Mesenchymal stem cell (in vitro differentiated cells and primary cell): ENCODE data around the gene TINCR. TPM values are rescaled to one million over a fixed set of nuclear protein-coding genes. Genes with fewer than 3 reads are reported as not detected.

Experiments
- DNase-seq: peaks from one replicate; pipeline ENCODE4 v3.0.0-alpha.2; 2013
- H2AFZ ChIP-seq: one replicate; pipeline ENCODE4 v1.6.1; 2013; ENCODE audit warnings: low read depth, mild to moderate bottlenecking, control low read depth, inconsistent platforms, low read length, moderate library complexity
- H2AK5ac ChIP-seq: 2 replicates; pipeline ENCODE4 v1.6.1; 2013; ENCODE audit warnings: low read length, moderate library complexity, mild to moderate bottlenecking, inconsistent platforms; ENCODE audit not compliant: severe bottlenecking
- H2BK120ac ChIP-seq: one replicate; pipeline ENCODE4 v1.6.1; 2013; ENCODE audit warnings: low read depth, mild to moderate bottlenecking, inconsistent platforms, low read length, moderate library complexity
- H2BK12ac ChIP-seq, 2 experiments: one replicate each; pipeline ENCODE4 v1.6.1; 2013; ENCODE audit warnings: inconsistent platforms in 2 of 2, low read length in 2 of 2, mild to moderate bottlenecking in 2 of 2, moderate library complexity in 2 of 2, control low read depth in 1 of 2
- H2BK15ac ChIP-seq: one replicate; pipeline ENCODE4 v1.6.1; 2013; ENCODE audit warnings: mild to moderate bottlenecking, low read depth, inconsistent platforms; ENCODE audit not compliant: poor library complexity, severe bottlenecking
- H2BK5ac ChIP-seq: 2 replicates; pipeline ENCODE4 v1.6.1; 2013; ENCODE audit warnings: low read depth, mild to moderate bottlenecking, low read length, control low read depth, inconsistent platforms; ENCODE audit not compliant: poor library complexity, severe bottlenecking
- H3K14ac ChIP-seq, 2 experiments: one replicate each; pipeline ENCODE4 v1.6.1; 2013; ENCODE audit warnings: inconsistent platforms in 2 of 2, low read length in 2 of 2, control low read depth in 1 of 2, mild to moderate bottlenecking in 1 of 2, moderate library complexity in 1 of 2
- H3K18ac ChIP-seq, 2 experiments: one replicate each; pipeline ENCODE4 v1.6.1; 2013; ENCODE audit warnings: inconsistent platforms in 2 of 2, low read length in 2 of 2, control low read depth in 1 of 2, low read depth in 1 of 2, mild to moderate bottlenecking in 1 of 2
- H3K23ac ChIP-seq, 2 experiments: one replicate each; pipeline ENCODE4 v1.6.1; 2013; ENCODE audit warnings: inconsistent platforms in 2 of 2, low read length in 2 of 2, mild to moderate bottlenecking in 2 of 2, moderate library complexity in 2 of 2, control low read depth in 1 of 2
- H3K27ac ChIP-seq: 2 replicates; pipeline ENCODE4 v1.5.1; 2013; ENCODE audit warnings: mild to moderate bottlenecking, moderate library complexity, low read length, control low read depth, inconsistent platforms; ENCODE audit not compliant: poor library complexity, severe bottlenecking
- H3K27me3 ChIP-seq, 2 experiments: 2 replicates each; pipeline versions ENCODE4 v1.6.1 to v1.7.0; 2013; ENCODE audit warnings: low read length in 2 of 2, mild to moderate bottlenecking in 2 of 2, moderate library complexity in 2 of 2, control low read depth in 1 of 2, inconsistent platforms in 1 of 2; ENCODE audit not compliant: control insufficient read depth in 1 of 2, insufficient read depth in 1 of 2
- H3K36me3 ChIP-seq, 2 experiments: 2 replicates each; pipeline versions ENCODE4 v1.6.1 to v1.7.0; 2013; ENCODE audit warnings: low read length in 2 of 2, control low read depth in 1 of 2, inconsistent platforms in 1 of 2, low read depth in 1 of 2, mild to moderate bottlenecking in 1 of 2; ENCODE audit not compliant: insufficient read depth in 2 of 2, control insufficient read depth in 1 of 2
- H3K4ac ChIP-seq, 2 experiments: one replicate each; pipeline ENCODE4 v1.6.1; 2013; ENCODE audit warnings: inconsistent platforms in 2 of 2, low read length in 2 of 2, mild to moderate bottlenecking in 2 of 2, moderate library complexity in 2 of 2, control low read depth in 1 of 2, low read depth in 1 of 2
- H3K4me1 ChIP-seq: 2 replicates; pipeline ENCODE4 v1.6.1; 2013; ENCODE audit warnings: low read depth, low read length, control low read depth; ENCODE audit not compliant: control insufficient read depth, insufficient read depth
- H3K4me2 ChIP-seq: 2 replicates; pipeline ENCODE4 v1.6.1; 2013; ENCODE audit warnings: low read length, mild to moderate bottlenecking, inconsistent platforms; ENCODE audit not compliant: poor library complexity, severe bottlenecking
- H3K4me3 ChIP-seq, 2 experiments: 2 replicates each; pipeline versions ENCODE4 v1.5.1 to v1.7.0; 2013; ENCODE audit warnings: low read length in 2 of 2, mild to moderate bottlenecking in 2 of 2, control low read depth in 1 of 2, low read depth in 1 of 2; ENCODE audit not compliant: insufficient read depth in 1 of 2
- H3K79me1 ChIP-seq: replicated peaks from 2 replicates; pipeline ENCODE4 v1.6.1; 2013; ENCODE audit warnings: mild to moderate bottlenecking, control low read depth, low read length, inconsistent platforms; ENCODE audit not compliant: poor library complexity, severe bottlenecking
- H3K9ac ChIP-seq: 2 replicates; pipeline ENCODE4 v1.7.0; 2013; ENCODE audit warnings: mild to moderate bottlenecking, low read length, moderate library complexity
- H3K9me3 ChIP-seq: 2 replicates; pipeline ENCODE4 v1.7.0; 2013; ENCODE audit warnings: mild to moderate bottlenecking, low read length; ENCODE audit not compliant: control insufficient read depth
- H4K8ac ChIP-seq: one replicate; pipeline ENCODE4 v1.6.1; 2013; ENCODE audit warnings: inconsistent platforms, mild to moderate bottlenecking, low read length, moderate library complexity
- H4K91ac ChIP-seq: one replicate; pipeline ENCODE4 v1.6.1; 2013; ENCODE audit warnings: mild to moderate bottlenecking, low read length, inconsistent platforms
- WGBS: methylation state at CpG from one replicate; pipeline ENCODE4 v1.1.7; 2013; ENCODE audit warnings: mixed read lengths; 5-methylcytosine and 5-hydroxymethylcytosine counted together
- polyA plus RNA-seq, 2 experiments: library from polyadenylated mRNA; stranded (reverse); fragments of 200-250 nt; gene quantifications; one replicate each; pipeline ENCODE4 v1.2.3, GENCODE V29; 2013

TINCR gene
- 0.08 TPM for polyA plus RNA-seq (2013, experiment 1 of 2)
- polyA plus RNA-seq (2013, experiment 2 of 2), result 0.03 TPM

GRCh38 chr19:5567360-5567969 is at the start of gene TINCR:
TINCR (minus strand) TSS chr19:5567953.
- H3K23ac ChIP-seq, result no peak within 1 kb of the TSS
- H4K8ac ChIP-seq, result no peak within 1 kb of the TSS
- H2AK5ac ChIP-seq, result no peak within 1 kb of the TSS
- H4K91ac ChIP-seq, result no peak within 1 kb of the TSS
- no peak within 1 kb of the TSS for H2AFZ ChIP-seq
- no peak within 1 kb of the TSS for H3K14ac ChIP-seq
- H2BK120ac ChIP-seq, result no peak within 1 kb of the TSS
- peak within 1 kb of the TSS; percentile 63 for H3K4me2 ChIP-seq
- H3K4ac ChIP-seq, result no peak within 1 kb of the TSS
- 15% methylated on average over 31 of the region's 63 CpGs for WGBS
- H3K9ac ChIP-seq, result no peak within 1 kb of the TSS
- H3K27me3 ChIP-seq, result peaks cover 35 to 50% of the 10 kb centered on the region in 2 experiments
- no peak within 1 kb of the TSS for H2BK5ac ChIP-seq
- H3K79me1 ChIP-seq, result no peaks in the 10 kb centered on the region
- H3K27ac ChIP-seq, result no peak within 1 kb of the TSS
- H3K36me3 ChIP-seq, result no peaks in the 10 kb centered on the region
- H3K18ac ChIP-seq, result no peak within 1 kb of the TSS
- no peak within 1 kb of the TSS for H2BK15ac ChIP-seq
- no peaks in the 10 kb centered on the region for H3K9me3 ChIP-seq
- peak within 1 kb of the TSS in 1 of 2 experiments; percentile 42 for H3K4me3 ChIP-seq
- DNase-seq, result no peak
- peaks cover 8% of the 10 kb centered on the region for H3K4me1 ChIP-seq
- no peak within 1 kb of the TSS for H2BK12ac ChIP-seq

DNA sequence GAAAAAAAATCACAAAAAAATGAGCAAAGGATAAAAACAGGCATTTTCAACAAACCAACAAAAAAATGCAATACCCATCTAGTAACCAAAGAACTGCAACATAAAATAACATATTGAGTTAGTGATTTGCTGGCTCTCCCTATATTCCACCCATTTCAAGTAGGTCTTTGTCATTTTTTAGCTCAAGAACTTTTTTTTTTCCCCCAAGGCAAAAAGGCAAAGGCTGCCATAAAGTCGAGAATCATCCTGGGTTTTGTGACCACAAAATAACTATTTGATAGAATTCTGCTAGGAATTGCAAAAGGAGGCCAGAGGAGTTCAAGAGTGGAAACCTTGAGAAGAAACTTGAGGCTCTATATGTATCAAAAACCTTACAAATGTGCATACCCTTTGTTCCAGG is 49.3 kb upstream of the TINCR start:
- Histone ChIP-seq H2BK120ac (no peak overlapping the region), H3K9me3 (no peaks in the 10 kb centered on the region)
- WGBS, result 100% methylated on average over 1 of the region's 1 CpG

DNA sequence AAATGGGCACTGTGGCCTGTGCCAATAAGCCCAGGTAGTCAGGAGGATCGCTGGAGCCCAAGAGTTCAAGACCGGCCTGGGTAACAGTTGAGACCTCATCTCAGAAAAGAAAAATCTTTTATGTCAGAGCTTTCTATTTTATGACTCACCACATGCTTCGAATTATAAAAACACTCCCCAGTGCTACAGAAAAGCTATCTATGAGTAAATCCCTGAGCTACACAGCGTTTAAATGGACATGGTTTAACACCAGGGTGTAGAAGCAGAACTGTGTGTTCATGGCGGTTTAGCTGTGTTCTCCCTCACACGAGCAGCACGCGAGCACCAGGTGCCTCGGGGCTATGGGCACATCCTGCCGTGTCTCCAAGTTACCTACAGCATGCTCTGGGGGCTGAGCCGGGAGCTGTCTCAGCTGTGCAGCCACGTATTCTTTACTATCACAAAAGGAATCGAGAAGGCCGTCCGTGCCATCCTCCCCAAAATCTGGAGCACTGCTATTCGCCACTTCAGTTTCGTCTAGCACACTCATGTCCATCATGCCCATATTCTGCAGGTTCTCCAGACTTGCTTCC is 48.1 kb upstream of the TINCR start:
- Histone ChIP-seq H3K27me3 (no peaks in the 10 kb centered on the region), H3K79me1 (peaks cover 36% of the 10 kb centered on the region), H2BK120ac (no peak overlapping the region), H3K18ac (no peak overlapping the region), H4K8ac (no peak overlapping the region), H2AK5ac (no peak overlapping the region), H2BK5ac (no peak overlapping the region), H3K4ac (no peak overlapping the region), H2BK15ac (no peak overlapping the region), H3K14ac (no peak overlapping the region), H3K23ac (no peak overlapping the region), H3K36me3 (peaks cover 39 to 82% of the 10 kb centered on the region in 2 experiments), H3K9me3 (no peaks in the 10 kb centered on the region), H2AFZ (no peak overlapping the region), H3K4me3 (no peak overlapping the region), H4K91ac (no peak overlapping the region), H3K27ac (peak overlapping the region; percentile 19), H3K4me1 (peaks cover 5% of the 10 kb centered on the region), H3K9ac (no peak overlapping the region), H2BK12ac (no peak overlapping the region), H3K4me2 (no peak overlapping the region)
- DNase-seq, result no peak
- WGBS, result 97% methylated on average over 17 of the region's 17 CpGs

More for the DNA sequence above, 49.3 kb upstream of the TINCR start:
- Histone ChIP-seq H3K14ac (no peak overlapping the region), H2AK5ac (no peak overlapping the region), H2AFZ (no peak overlapping the region), H3K4me3 (no peak overlapping the region), H3K9ac (no peak overlapping the region), H3K23ac (no peak overlapping the region), H2BK5ac (no peak overlapping the region), H3K79me1 (peaks cover 32% of the 10 kb centered on the region), H4K91ac (no peak overlapping the region), H3K36me3 (peaks cover 39 to 80% of the 10 kb centered on the region in 2 experiments), H3K4me1 (peaks cover 9% of the 10 kb centered on the region), H3K27ac (no peak overlapping the region), H2BK12ac (no peak overlapping the region), H3K4ac (no peak overlapping the region), H4K8ac (no peak overlapping the region), H3K18ac (no peak overlapping the region), H3K27me3 (no peaks in the 10 kb centered on the region), H2BK15ac (no peak overlapping the region), H3K4me2 (no peak overlapping the region)
- no peak for DNase-seq

DNA sequence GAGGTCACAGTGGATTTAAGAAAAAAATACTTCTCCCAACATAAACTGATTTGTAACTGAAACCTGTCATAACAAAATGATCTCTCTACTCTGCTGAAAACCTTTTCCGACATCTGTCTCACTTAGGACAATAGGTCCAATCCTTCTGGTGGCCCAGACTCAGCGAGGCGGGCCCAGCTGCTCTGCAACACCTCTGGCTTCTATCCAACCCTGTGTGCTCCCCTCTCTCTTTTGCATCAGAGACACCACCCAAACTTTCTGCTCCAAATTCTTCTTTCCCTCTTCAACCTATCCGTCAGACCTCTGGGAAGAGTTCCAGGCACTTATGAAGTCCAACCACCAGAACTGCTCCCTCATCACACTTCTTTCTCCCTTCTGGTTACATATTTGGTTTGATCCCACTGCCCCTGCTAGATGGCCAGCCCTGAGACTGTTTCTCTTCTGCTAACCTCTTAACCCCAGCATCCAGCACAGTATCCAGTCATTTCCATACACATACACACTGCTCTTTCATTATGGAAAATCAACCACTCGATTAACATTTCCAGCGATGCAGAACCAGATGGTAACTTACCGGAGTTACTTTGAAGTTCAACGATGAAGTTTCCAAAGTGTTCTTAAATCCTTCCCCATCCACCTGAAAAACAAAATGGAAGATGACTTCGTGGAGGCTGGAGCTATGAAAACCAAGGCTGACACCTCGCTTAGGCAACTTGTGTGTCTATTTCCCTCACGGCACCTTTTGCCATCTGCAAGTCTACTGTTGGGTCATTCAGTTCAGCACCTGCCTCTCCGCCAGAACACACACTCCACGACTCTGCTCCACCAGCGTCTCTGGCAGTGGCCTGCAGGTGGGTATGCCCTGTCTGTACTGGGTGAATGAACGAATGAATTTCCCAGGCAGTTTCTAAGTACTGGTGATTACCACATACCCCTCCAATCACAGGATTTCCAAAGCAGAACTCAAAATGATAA is 45.4 kb upstream of the TINCR start:
- Histone ChIP-seq H2BK120ac (no peak overlapping the region), H3K23ac (no peak overlapping the region)
- WGBS, result 96% methylated on average over 15 of the region's 15 CpGs

More for the DNA sequence above, 45.4 kb upstream of the TINCR start:
- peaks cover 5% of the 10 kb centered on the region for H3K4me1 ChIP-seq
- H2AK5ac ChIP-seq, result no peak overlapping the region
- no peak overlapping the region for H3K14ac ChIP-seq
- no peaks in the 10 kb centered on the region for H3K27me3 ChIP-seq
- no peak overlapping the region for H3K4me3 ChIP-seq
- peaks cover 39% of the 10 kb centered on the region for H3K79me1 ChIP-seq
- H2AFZ ChIP-seq, result no peak overlapping the region
- no peak overlapping the region for H4K8ac ChIP-seq
- H2BK12ac ChIP-seq, result no peak overlapping the region
- H3K9me3 ChIP-seq, result no peaks in the 10 kb centered on the region
- no peak overlapping the region for H3K4me2 ChIP-seq
- H2BK5ac ChIP-seq, result no peak overlapping the region
- H3K9ac ChIP-seq, result no peak overlapping the region
- H3K27ac ChIP-seq, result no peak overlapping the region
- H3K36me3 ChIP-seq, result peaks cover 55 to 84% of the 10 kb centered on the region in 2 experiments
- H3K18ac ChIP-seq, result no peak overlapping the region
- no peak overlapping the region for H2BK15ac ChIP-seq
- no peak overlapping the region for H3K4ac ChIP-seq
- DNase-seq, result no peak
- H4K91ac ChIP-seq, result no peak overlapping the region
